ENCODE results near the gene OR4K5.

OR4K5 gene

GRCh38 chr14:19920021-19920657 lies at the start of gene OR4K5:
Gene OR4K5 (plus strand): TSS chr14:19920607. CDS start chr14:19920607, 0 bp downstream.
- no peak for TF ChIP-seq CTCF (IDR thresholded peaks at IDR 0.05)
- no peak within 1 kb of the TSS for H3K4me3 ChIP-seq (ENCODE audit: low read depth in 1 of 2, low read length in 1 of 2)
- no peaks in the 10 kb centered on the region for H3K27me3 ChIP-seq
- H3K36me3 ChIP-seq, result no peaks in the 10 kb centered on the region
- no peaks in the 10 kb centered on the region for H3K9me3 ChIP-seq
- no peak within 1 kb of the TSS for H3K27ac ChIP-seq
- no peaks in the 10 kb centered on the region for H3K4me1 ChIP-seq (ENCODE audit: control insufficient read depth in 1 of 2, insufficient read depth in 1 of 2, low read depth in 1 of 2, low read length in 1 of 2)

GRCh38 chr14:19873178-19873577 lies 47.2 kb upstream of the OR4K5 start:
- no peaks in the 10 kb centered on the region for H3K36me3 ChIP-seq
- TF ChIP-seq CTCF (IDR thresholded peaks at IDR 0.05), result no peak
- H3K9me3 ChIP-seq, result no peaks in the 10 kb centered on the region
- H3K27ac ChIP-seq, result no peak overlapping the region
- H3K4me3 ChIP-seq (ENCODE audit: low read depth in 1 of 2, low read length in 1 of 2), result no peak overlapping the region
- no peaks in the 10 kb centered on the region for H3K27me3 ChIP-seq
- H3K4me1 ChIP-seq (ENCODE audit: control insufficient read depth in 1 of 2, insufficient read depth in 1 of 2, low read depth in 1 of 2, low read length in 1 of 2), result no peaks in the 10 kb centered on the region

GRCh38 chr14:19874842-19875241 lies 45.6 kb upstream of the OR4K5 start, which contains the start of gene OR4K2:
Gene OR4K2 (plus strand): TSS chr14:19875142. CDS start chr14:19876268, 1,126 bp downstream.
- no peaks in the 10 kb centered on the region for H3K4me1 ChIP-seq (ENCODE audit: control insufficient read depth in 1 of 2, insufficient read depth in 1 of 2, low read depth in 1 of 2, low read length in 1 of 2)
- no peak within 1 kb of the TSS for H3K27ac ChIP-seq
- H3K36me3 ChIP-seq, result no peaks in the 10 kb centered on the region
- H3K27me3 ChIP-seq, result no peaks in the 10 kb centered on the region
- no peak within 1 kb of the TSS for H3K4me3 ChIP-seq (ENCODE audit: low read depth in 1 of 2, low read length in 1 of 2)
- H3K9me3 ChIP-seq, result no peaks in the 10 kb centered on the region
- no peak for TF ChIP-seq CTCF (IDR thresholded peaks at IDR 0.05)

- H3K4me3 ChIP-seq (ENCODE audit: low read depth in 1 of 2, low read length in 1 of 2), result no peak overlapping the region
- H3K27ac ChIP-seq, result no peak overlapping the region
- peak; percentile 70 for TF ChIP-seq CTCF (IDR thresholded peaks at IDR 0.05)
- H3K4me1 ChIP-seq (ENCODE audit: control insufficient read depth in 1 of 2, insufficient read depth in 1 of 2, low read depth in 1 of 2, low read length in 1 of 2), result no peaks in the 10 kb centered on the region
- no peaks in the 10 kb centered on the region for H3K36me3 ChIP-seq
- H3K27me3 ChIP-seq, result no peaks in the 10 kb centered on the region
- H3K9me3 ChIP-seq, result no peaks in the 10 kb centered on the region
Measured at GRCh38 chr14:19878029-19878642, 42.3 kb upstream of the OR4K5 start.

- Histone ChIP-seq H3K4me3 (ENCODE audit: low read depth in 1 of 2, low read length in 1 of 2) (no peak overlapping the region), H3K9me3 (peaks cover 4% of the 10 kb centered on the region), H3K4me1 (ENCODE audit: control insufficient read depth in 1 of 2, insufficient read depth in 1 of 2, low read depth in 1 of 2, low read length in 1 of 2) (no peaks in the 10 kb centered on the region), H3K27ac (no peak overlapping the region), H3K36me3 (no peaks in the 10 kb centered on the region), H3K27me3 (no peaks in the 10 kb centered on the region)
- no peak for TF ChIP-seq CTCF (IDR thresholded peaks at IDR 0.05)
Measured at GRCh38 chr14:19895282-19895681, 25.1 kb upstream of the OR4K5 start.

Data from neutrophil (primary cell).